MCF 10A (cell line): ENCODE data around the gene FBLN5. TPM values are rescaled to one million over a fixed set of nuclear protein-coding genes. Genes with fewer than 3 reads are reported as not detected.
A peak's percentile ranks its signal among the peaks of the same experiment; 100 is the strongest.

ENCODE experiments used
- BruUV-seq: library from RNA; stranded (reverse); fragments of 400-500 nt; replicated peaks from 2 replicates; lab custom pipeline; 2021; lab: Mats Ljungman, UMichigan
- CTCF ChIA-PET: fragments of 300-600 bp; sonication (Branson Sonifier 250); formaldehyde crosslinking; extraction: SDS; loops from one replicate; lab custom pipeline; 2021; ENCODE audit warnings: antibody characterized with exemption, inconsistent platforms; lab: Yijun Ruan, JAX
- POLR2A ChIA-PET: fragments of 300-600, 350-650 bp; sonication (Branson Sonifier 250); formaldehyde crosslinking; extraction: SDS; loops from one replicate; lab custom pipeline; 2020; ENCODE audit warnings: antibody characterized with exemption, inconsistent platforms; lab: Yijun Ruan, JAX
- DNase-seq: peaks from one replicate; pipeline ENCODE4 v3.0.0-alpha.2; 2018; ENCODE audit not compliant: unreplicated experiment
- H3K27ac Mint-ChIP-seq: one replicate; pipeline ENCODE4 v1.8.0; 2022; ENCODE audit warnings: mild to moderate bottlenecking, low read depth, mixed read lengths; ENCODE audit not compliant: unreplicated experiment
- H3K27me3 Mint-ChIP-seq: one replicate; pipeline ENCODE4 v1.8.0; 2022; ENCODE audit warnings: mixed read lengths; ENCODE audit not compliant: insufficient read depth, unreplicated experiment
- H3K36me3 Mint-ChIP-seq: one replicate; pipeline ENCODE4 v1.8.0; 2022; ENCODE audit warnings: mild to moderate bottlenecking, moderate library complexity, mixed read lengths; ENCODE audit not compliant: insufficient read depth, unreplicated experiment
- H3K4me1 Mint-ChIP-seq: one replicate; pipeline ENCODE4 v1.8.0; 2022; ENCODE audit warnings: mixed read lengths; ENCODE audit not compliant: insufficient read depth, unreplicated experiment
- H3K4me3 Mint-ChIP-seq: one replicate; pipeline ENCODE4 v1.8.0; 2022; ENCODE audit warnings: mild to moderate bottlenecking, moderate library complexity, mixed read lengths; ENCODE audit not compliant: unreplicated experiment
- H3K9me3 Mint-ChIP-seq: one replicate; pipeline ENCODE4 v1.8.0; 2022; ENCODE audit warnings: mixed read lengths; ENCODE audit not compliant: unreplicated experiment
- CTCF ChIP-seq: fragments of 200-600 bp; IDR thresholded peaks from one replicate; pipeline ENCODE4 v1.8.0; 2022; ENCODE audit warnings: antibody characterized with exemption, mild to moderate bottlenecking; ENCODE audit not compliant: unreplicated experiment
- intact Hi-C: fragments of 100-400 bp; cut with micrococcal nuclease; formaldehyde crosslinking; loops from 2 replicates; pipeline ENCODE4 v1.14.1; 2022
- total RNA-seq: library from RNA; stranded (reverse); gene quantifications from 2 replicates; pipeline ENCODE4 v1.2.3, GENCODE V29; 2022

Gene FBLN5
- total RNA-seq, 1 experiment from 2014 or later = 14.8 TPM

GRCh38 chr14:91964724-91965123 is 17.2 kb upstream of the FBLN5 start:
- intact Hi-C loops = no loop called here
- Mint-ChIP-seq H3K9me3 (no peaks in the 10 kb centered on the region), H3K27ac (peak overlapping the region; percentile 24), H3K4me3 (no peak overlapping the region), H3K36me3 (peaks cover 31% of the 10 kb centered on the region), H3K27me3 (no peaks in the 10 kb centered on the region), H3K4me1 (peaks cover 10% of the 10 kb centered on the region)
- TF ChIP-seq CTCF = no peak
- ChIA-PET POLR2A (interaction anchor here (0.7 to 1.5 kb wide), 4 partner anchors 7 to 1039 kb away, joined by 3 to 5 read pairs (median 3); no protein-coding TSS in a partner anchor), CTCF (no interaction called here)
- no TSS peak for BruUV-seq
- no peak for DNase-seq

- ChIA-PET CTCF (interaction anchor here (0.7 kb wide), 1 partner anchor 33 kb away, joined by 3 read pairs; no protein-coding TSS in a partner anchor), POLR2A (interaction anchor here (0.6 to 1.2 kb wide), 4 partner anchors 9 to 1242 kb away, joined by 3 read pairs; no protein-coding TSS in a partner anchor)
- intact Hi-C loops = no loop called here
- Mint-ChIP-seq H3K27me3 (no peaks in the 10 kb centered on the region), H3K9me3 (no peaks in the 10 kb centered on the region), H3K36me3 (peaks cover 24% of the 10 kb centered on the region), H3K4me1 (peaks cover 10% of the 10 kb centered on the region), H3K27ac (peak overlapping the region; percentile 39), H3K4me3 (no peak overlapping the region)
- no TSS peak for BruUV-seq
- no peak for DNase-seq
- TF ChIP-seq CTCF = no peak
Observed at GRCh38 chr14:91964011-91964410, 16.5 kb upstream of the FBLN5 start.

GRCh38 chr14:91963465-91963864 is 16.0 kb upstream of the FBLN5 start:
- no TSS peak for BruUV-seq
- Mint-ChIP-seq H3K9me3 (no peaks in the 10 kb centered on the region), H3K4me1 (peaks cover 10% of the 10 kb centered on the region), H3K27me3 (no peaks in the 10 kb centered on the region), H3K27ac (peak overlapping the region; percentile 39), H3K4me3 (no peak overlapping the region), H3K36me3 (peaks cover 19% of the 10 kb centered on the region)
- peak; percentile 42 for DNase-seq
- ChIA-PET POLR2A (interaction anchor here (0.6 to 0.9 kb wide), 2 partner anchors 9 to 1242 kb away, joined by 3 read pairs; no protein-coding TSS in a partner anchor), CTCF (no interaction called here)
- no peak for TF ChIP-seq CTCF
- intact Hi-C loops = no loop called here

- CTCF ChIA-PET = interaction anchor here (0.7 to 1.7 kb wide), 2 partner anchors 30 to 312 kb away, joined by 4 read pairs; no protein-coding TSS in a partner anchor
- DNase-seq = no peak
- POLR2A ChIA-PET = interaction anchor here (0.7 kb wide), 1 partner anchor 8 kb away, joined by 3 read pairs; no protein-coding TSS in a partner anchor
- TSS peak; percentile 9 for BruUV-seq
- intact Hi-C loops = no loop called here
- H3K27ac Mint-ChIP-seq = no peak overlapping the region
- peaks cover 10% of the 10 kb centered on the region for H3K4me1 Mint-ChIP-seq
- TF ChIP-seq CTCF = no peak
- H3K9me3 Mint-ChIP-seq = no peaks in the 10 kb centered on the region
- peaks cover 6% of the 10 kb centered on the region for H3K36me3 Mint-ChIP-seq
- no peak overlapping the region for H3K4me3 Mint-ChIP-seq
- H3K27me3 Mint-ChIP-seq = no peaks in the 10 kb centered on the region
Observed at GRCh38 chr14:91961297-91962220, 14.1 kb upstream of the FBLN5 start.
